ENCODE measurements around the gene ZNF850. TPM values are rescaled to one million over a fixed set of nuclear protein-coding genes. Genes with fewer than 3 reads are reported as not detected.

The ZNF850 gene
- total and polyA plus RNA-seq, 2 donors, result 1.0 to 10.8 TPM

GRCh38 chr19:36674201-36674600 is 98.4 kb downstream of the ZNF850 start:
- H3K27ac ChIP-seq (ENCODE audit: low read depth), result no peak overlapping the region
- H3K36me3 ChIP-seq (ENCODE audit: insufficient read depth), result peaks cover 1% of the 10 kb centered on the region

DNA sequence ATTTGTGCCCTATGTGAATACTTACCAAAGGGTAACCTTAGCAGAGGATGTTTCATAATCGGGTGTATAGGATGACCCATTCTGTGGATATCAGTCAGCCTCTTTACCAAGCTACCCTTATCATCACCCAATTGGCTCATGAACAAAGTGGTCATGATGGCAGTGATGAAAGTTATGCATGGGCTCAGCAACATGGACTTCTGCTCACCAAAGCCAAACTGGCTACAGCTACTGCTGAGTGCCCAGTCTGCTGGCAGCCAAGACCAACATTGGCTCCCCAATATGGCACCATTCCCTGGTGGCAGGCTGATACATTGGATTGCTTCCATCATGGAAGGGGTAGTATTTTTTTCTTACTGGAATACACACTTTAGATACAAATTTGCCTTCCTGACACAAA is 100.2 kb downstream of the ZNF850 start:
- H3K4me1 ChIP-seq (ENCODE audit: insufficient read depth), result peaks cover 4% of the 10 kb centered on the region
- no peak overlapping the region for H3K4me3 ChIP-seq (ENCODE audit: low read depth, low read length)
- no peak for DNase-seq (ENCODE audit: extremely low spot score)
- no peaks in the 10 kb centered on the region for H3K36me3 ChIP-seq (ENCODE audit: insufficient read depth)
- no peak overlapping the region for H3K27ac ChIP-seq (ENCODE audit: low read depth)
- WGBS, result 99% methylated on average over 1 of the region's 1 CpG

More at GRCh38 chr19:36674201-36674600, 98.4 kb downstream of the ZNF850 start:
- H3K4me3 ChIP-seq (ENCODE audit: low read depth, low read length), result no peak overlapping the region
- no peaks in the 10 kb centered on the region for H3K4me1 ChIP-seq (ENCODE audit: insufficient read depth)
- WGBS, result 97% methylated on average over 2 of the region's 2 CpGs
- DNase-seq (ENCODE audit: extremely low spot score), result no peak

DNA sequence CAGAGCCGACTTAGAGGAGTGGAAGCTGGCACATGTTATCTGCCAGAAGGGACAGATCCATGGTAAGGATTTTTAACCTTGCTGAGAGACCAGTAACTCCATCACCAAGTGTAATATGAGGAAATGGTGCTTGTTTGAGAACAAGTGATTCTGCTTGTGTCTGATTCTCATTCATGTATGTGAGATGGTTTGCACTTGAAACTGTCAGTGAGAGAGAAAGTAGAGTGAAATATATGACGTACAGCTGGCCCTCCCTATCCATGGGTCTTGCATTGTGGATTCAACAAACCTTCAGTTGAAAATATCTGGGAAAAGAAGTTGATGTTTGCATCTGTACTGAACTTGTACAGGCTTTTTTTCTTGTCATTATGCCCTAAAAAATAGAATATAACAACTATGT is 104.0 kb downstream of the ZNF850 start:
- Histone ChIP-seq H3K4me3 (ENCODE audit: low read depth, low read length) (no peak overlapping the region), H3K27ac (ENCODE audit: low read depth) (no peak overlapping the region), H3K36me3 (ENCODE audit: insufficient read depth) (peaks cover under 1% of the 10 kb centered on the region), H3K4me1 (ENCODE audit: insufficient read depth) (peaks cover 4% of the 10 kb centered on the region)
- no peak for DNase-seq (ENCODE audit: extremely low spot score)
- 87% methylated on average over 2 of the region's 2 CpGs for WGBS

DNA sequence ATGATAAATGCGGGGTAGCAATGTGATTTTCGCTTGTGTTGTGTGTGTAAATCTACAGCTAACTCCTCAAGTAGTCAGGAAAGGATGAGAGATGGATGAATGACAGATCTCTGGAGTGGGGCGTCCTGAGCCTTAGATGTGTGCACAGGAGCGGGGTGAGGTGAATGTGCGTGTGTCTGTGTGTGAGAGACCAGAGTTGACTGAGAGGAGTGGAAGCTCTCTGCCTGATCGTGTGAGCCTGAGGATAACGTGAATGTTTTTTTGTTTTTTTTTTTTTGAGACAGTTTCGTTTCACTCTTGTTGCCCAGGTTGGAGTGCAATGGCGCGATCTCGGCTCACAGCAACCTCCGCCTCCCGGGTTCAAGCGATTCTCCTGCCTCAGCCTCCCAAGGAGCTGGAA is 106.8 kb downstream of the ZNF850 start:
- Histone ChIP-seq H3K27ac (ENCODE audit: low read depth) (no peak overlapping the region), H3K4me3 (ENCODE audit: low read depth, low read length) (peak overlapping the region; percentile 88), H3K36me3 (ENCODE audit: insufficient read depth) (peaks cover 3% of the 10 kb centered on the region), H3K4me1 (ENCODE audit: insufficient read depth) (peaks cover 4% of the 10 kb centered on the region)
- no peak for DNase-seq (ENCODE audit: extremely low spot score)
- 46% methylated on average over 14 of the region's 14 CpGs for WGBS

Other genes with a start within 250 kb of the ZNF850 start
- gene ZNF260, start 244.5 kb downstream of the ZNF850 start, total RNA-seq, result 52.5 TPM
- 5.7 TPM for gene ZNF260, start 244.5 kb downstream of the ZNF850 start, polyA plus RNA-seq
- 36.2 TPM for gene ZNF529, start 199.5 kb downstream of the ZNF850 start, total RNA-seq
- gene ZNF529, start 199.5 kb downstream of the ZNF850 start, polyA plus RNA-seq, result 6.4 TPM
- gene ZNF382, start 167.5 kb downstream of the ZNF850 start, total RNA-seq, result 30.3 TPM
- gene ZNF382, start 167.5 kb downstream of the ZNF850 start, polyA plus RNA-seq, result 4.2 TPM
- 19.9 TPM for gene ZNF461, start 106.0 kb downstream of the ZNF850 start, total RNA-seq
- gene ZNF461, start 106.0 kb downstream of the ZNF850 start, polyA plus RNA-seq, result 4.7 TPM
- gene ZNF567, start 85.2 kb downstream of the ZNF850 start, total RNA-seq, result 22.9 TPM
- 5.2 TPM for gene ZNF567, start 85.2 kb downstream of the ZNF850 start, polyA plus RNA-seq
- 20.1 TPM for gene ZNF790, start 65.6 kb upstream of the ZNF850 start, total RNA-seq
- gene ZNF790, start 65.6 kb upstream of the ZNF850 start, polyA plus RNA-seq, result 4.1 TPM
- gene ZNF345, start 78.1 kb upstream of the ZNF850 start, total RNA-seq, result 16.2 TPM
- 4.4 TPM for gene ZNF345, start 78.1 kb upstream of the ZNF850 start, polyA plus RNA-seq
- 9.8 TPM for gene ZNF829, start 143.5 kb upstream of the ZNF850 start, total RNA-seq
- 1.8 TPM for gene ZNF829, start 143.5 kb upstream of the ZNF850 start, polyA plus RNA-seq
- gene ZNF568, start 143.5 kb upstream of the ZNF850 start, total RNA-seq, result 28.4 TPM
- gene ZNF568, start 143.5 kb upstream of the ZNF850 start, polyA plus RNA-seq, result 9.3 TPM

All from urinary bladder (tissue), 4 donors.